ENCODE results near the gene SPATA6L. TPM values are rescaled to one million over a fixed set of nuclear protein-coding genes. Genes with fewer than 3 reads are reported as not detected.

SPATA6L gene
- total and polyA plus RNA-seq, 9 of the 15 experiments (the other 6 are each of a cell fraction or from before 2014, with no cell fraction given) = 0.03 to 1.00 (median 0.08) TPM; not detected in 4

- TF ChIP-seq ELK3 (CRISPR knock-in tag; IDR thresholded peaks at IDR 0.05) = no peak
- no peak for TF ChIP-seq USF1 (CRISPR knock-in tag; IDR thresholded peaks at IDR 0.05)
- TF ChIP-seq ZFPM2 (CRISPR knock-in tag; IDR thresholded peaks at IDR 0.05) = no peak
- TF ChIP-seq ARID3A (IDR thresholded peaks at IDR 0.05; ENCODE audit: borderline replicate concordance, low read depth, low read length) = 0 out of 2 replicates have a peak, but pooled peaks have one; percentile 25
Observed at GRCh38 chr9:4686112-4686511, 19.8 kb upstream of the SPATA6L start (continued).

GRCh38 chr9:4684820-4685219, 18.5 kb upstream of the SPATA6L start:
- ATAC-seq (no peak; the same call in 2 of the 3 replicates), DNase-seq (ENCODE audit: extremely low read depth in 1 of 4, low spot score in 3 of 4) (no peak), FAIRE-seq (no peak)
- Histone ChIP-seq H3K9me1 (ENCODE audit: control insufficient read depth, insufficient read depth, low read length) (no peaks in the 10 kb centered on the region), H3K9me3 (replicated peaks; ENCODE audit: control insufficient read depth, insufficient read depth, low read depth, low read length) (no peaks in the 10 kb centered on the region), H3K9ac (ENCODE audit: insufficient read depth in 1 of 2, low read depth in 2 of 2, low read length in 2 of 2) (no peak overlapping the region), H3K79me2 (ENCODE audit: control insufficient read depth, insufficient read depth, low read length) (peaks cover 57% of the 10 kb centered on the region), H3K4me1 (replicated peaks in 1 of 2; ENCODE audit: control insufficient read depth in 2 of 2, insufficient read depth in 2 of 2, low read length in 2 of 2) (peaks cover 3 to 24% of the 10 kb centered on the region in 2 experiments; a peak in 4 of 5 replicates), H3K4me2 (ENCODE audit: insufficient read depth, low read length) (no peak overlapping the region), H4K20me1 (replicated peaks; ENCODE audit: control insufficient read depth, insufficient read depth, low read length) (no peaks in the 10 kb centered on the region), H3K27ac (ENCODE audit: extremely low read depth, low read depth, low read length) (peak overlapping the region; percentile 6; the same call in 1 of the 3 replicates), H2AFZ (ENCODE audit: low read depth, low read length) (no peak overlapping the region), H3K27me3 (ENCODE audit: control insufficient read depth in 2 of 2, insufficient read depth in 2 of 2, low read length in 2 of 2) (no peaks in the 10 kb centered on the region), H3K36me3 (ENCODE audit: control insufficient read depth, insufficient read depth, low read length) (peaks cover 38% of the 10 kb centered on the region; the same call in 2 of the 3 replicates), H3K4me3 (no peak overlapping the region)
- ChIA-PET POLR2A (interaction anchor here (1.3 kb wide), 1 partner anchor 19 kb away, joined by 4 read pairs; the partner anchor contains the start of gene SPATA6L), CTCF (ENCODE audit: low intra/inter-chr PET ratio) (no interaction called here)
- intact Hi-C loops (cut with micrococcal nuclease) (no loop called here), in situ Hi-C loops (cut with MboI) (no loop called here)
- 57% methylated on average over 4 of the region's 4 CpGs for WGBS (ENCODE audit: insufficient coverage, low coverage, missing lambda C conversion rate)
- TF ChIP-seq TFAP4 (CRISPR knock-in tag; IDR thresholded peaks at IDR 0.05; ENCODE audit: borderline replicate concordance) (no peak), ZFP1 (CRISPR knock-in tag; IDR thresholded peaks at IDR 0.05) (no peak), ZBTB12 (CRISPR knock-in tag; IDR thresholded peaks at IDR 0.05) (no peak), RNF2 (IDR thresholded peaks at IDR 0.05) (no peak), SMC3 (conservative IDR thresholded peaks at IDR 0.05; ENCODE audit: insufficient read depth, low read depth, low read length) (no peak), POLR2A (conservative IDR thresholded peaks at IDR 0.05) (no peak), GTF2F1 (IDR thresholded peaks at IDR 0.05; ENCODE audit: low read depth, low read length) (no peak), ZNF253 (CRISPR knock-in tag; conservative IDR thresholded peaks at IDR 0.05) (no peak), USF1 (CRISPR knock-in tag; IDR thresholded peaks at IDR 0.05) (no peak), LEF1 (IDR thresholded peaks at IDR 0.05) (no peak)
- BruUV-seq (replicated peaks) = no TSS peak

Data from K562 (cell line).